Cardiac muscle cell (in vitro differentiated cells and primary cell): ENCODE data around the gene OSBP2. TPM values are rescaled to one million over a fixed set of nuclear protein-coding genes. Genes with fewer than 3 reads are reported as not detected.

Experiments used
- DNase-seq, 2 donors: peaks; one replicate each; pipeline versions ENCODE4 v3.0.0 to v3.0.0-alpha.2; 2010 to 2017; ENCODE audit warnings: low read depth in 1 of 2, low spot score in 1 of 2
- H3K27ac ChIP-seq: fragments of 200-600 bp; sonication (generic); 2 replicates; pipeline ENCODE4 v1.5.1; 2016
- H3K27me3 ChIP-seq: fragments of 200-600 bp; sonication (generic); 2 replicates; pipeline ENCODE4 v1.6.0; 2016; ENCODE audit warnings: control low read depth
- H3K36me3 ChIP-seq: fragments of 200-600 bp; sonication (generic); 2 replicates; pipeline ENCODE4 v1.5.1; 2016; ENCODE audit warnings: control low read depth
- H3K4me1 ChIP-seq: fragments of 200-600 bp; sonication (generic); 2 replicates; pipeline ENCODE4 v1.8.1; 2017; ENCODE audit warnings: low read depth, mild to moderate bottlenecking, mixed run types
- H3K4me3 ChIP-seq: fragments of 200-600 bp; sonication (generic); 2 replicates; pipeline ENCODE4 v1.5.1; 2016; ENCODE audit warnings: mild to moderate bottlenecking
- H3K9me3 ChIP-seq: fragments of 200-600 bp; sonication (generic); 2 replicates; pipeline ENCODE4 v1.5.1; 2017; ENCODE audit warnings: low read depth, mild to moderate bottlenecking, control low read depth
- CTCF ChIP-seq: IDR thresholded peaks from 2 replicates; pipeline ENCODE4 v1.5.1; 2012; ENCODE audit warnings: low read depth, mild to moderate bottlenecking, low read length
- polyA plus RNA-seq: library from polyadenylated mRNA; unstranded; fragments of >200 nt; fragmentation: Nextera tagmentation; extraction: Ambion mirVana; gene quantifications from 2 replicates; pipeline ENCODE4 v1.2.1, GENCODE V29; 2016
- total RNA-seq: library from RNA; depleted of rRNA; stranded (reverse); fragments of >200 nt; gene quantifications from 2 replicates; pipeline ENCODE4 v1.2.3, GENCODE V29; 2016

Gene OSBP2
- total and polyA plus RNA-seq, 2 experiments from 2014 or later, result 19.4 to 32.5 TPM

DNA sequence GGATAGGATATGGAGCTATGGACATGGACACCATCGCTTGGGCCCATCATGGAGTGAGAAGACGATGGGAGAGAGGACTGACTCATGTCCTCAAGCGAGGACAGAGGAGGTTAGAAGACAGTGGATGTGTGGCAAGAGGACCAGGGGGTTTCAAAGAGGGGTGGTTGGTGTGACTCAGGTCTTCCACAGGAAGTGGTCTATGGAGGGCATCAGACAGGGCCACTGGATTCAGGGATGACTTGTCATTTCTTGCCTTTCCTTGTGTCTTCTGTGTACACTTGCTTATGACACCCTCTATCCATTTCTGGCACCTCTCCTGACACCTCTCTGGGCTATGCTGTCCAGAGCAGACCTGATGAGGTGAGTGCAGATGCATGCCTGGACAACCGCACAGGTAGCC, 115.4 kb downstream of the OSBP2 start:
- Histone ChIP-seq H3K36me3 (no peaks in the 10 kb centered on the region), H3K27ac (no peak overlapping the region), H3K9me3 (no peaks in the 10 kb centered on the region), H3K4me1 (no peaks in the 10 kb centered on the region), H3K27me3 (peaks cover 7% of the 10 kb centered on the region), H3K4me3 (no peak overlapping the region)
- TF ChIP-seq CTCF, result no peak
- no peak for DNase-seq

- peaks cover 6% of the 10 kb centered on the region for H3K4me1 ChIP-seq
- H3K4me3 ChIP-seq, result no peak overlapping the region
- DNase-seq, result no peak
- TF ChIP-seq CTCF, result no peak
- no peak overlapping the region for H3K27ac ChIP-seq
- H3K36me3 ChIP-seq, result no peaks in the 10 kb centered on the region
- H3K27me3 ChIP-seq, result peaks cover 7% of the 10 kb centered on the region
- H3K9me3 ChIP-seq, result no peaks in the 10 kb centered on the region
Observed at GRCh38 chr22:30813936-30814335, 119.3 kb downstream of the OSBP2 start.

- Histone ChIP-seq H3K36me3 (no peaks in the 10 kb centered on the region), H3K4me1 (peaks cover 6% of the 10 kb centered on the region), H3K4me3 (no peak overlapping the region), H3K27ac (no peak overlapping the region), H3K27me3 (peaks cover 29% of the 10 kb centered on the region), H3K9me3 (no peaks in the 10 kb centered on the region)
- TF ChIP-seq CTCF, result no peak
- DNase-seq, result no peak
Observed at GRCh38 chr22:30816413-30816812, 121.7 kb downstream of the OSBP2 start.

DNA sequence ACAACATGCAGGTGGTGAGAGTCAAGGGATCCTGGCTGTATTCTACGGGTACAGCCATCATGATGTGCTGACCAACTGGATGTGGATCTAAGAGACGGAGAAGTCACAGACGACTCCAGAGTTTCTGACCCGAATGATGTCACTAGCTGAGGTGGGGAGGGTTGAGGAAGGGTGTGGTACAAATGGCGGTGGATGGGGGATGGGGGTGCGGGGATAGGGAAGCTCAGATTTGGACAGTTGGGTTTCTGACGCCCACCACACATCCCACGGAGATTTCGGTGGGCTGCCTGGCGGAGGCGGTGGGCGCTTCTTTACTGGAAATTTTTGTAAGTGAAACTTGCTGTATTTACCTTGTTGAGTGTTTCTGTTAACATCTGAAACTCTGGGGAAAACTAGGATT, 126.7 kb downstream of the OSBP2 start:
- no peak for DNase-seq
- H3K4me1 ChIP-seq, result peaks cover 6% of the 10 kb centered on the region
- peaks cover 67% of the 10 kb centered on the region for H3K27me3 ChIP-seq
- no peaks in the 10 kb centered on the region for H3K36me3 ChIP-seq
- no peaks in the 10 kb centered on the region for H3K9me3 ChIP-seq
- no peak overlapping the region for H3K27ac ChIP-seq
- TF ChIP-seq CTCF, result no peak
- H3K4me3 ChIP-seq, result no peak overlapping the region

GRCh38 chr22:30821863-30822215, 127.2 kb downstream of the OSBP2 start:
- peak overlapping the region; percentile 19 for H3K4me3 ChIP-seq
- peaks cover 5% of the 10 kb centered on the region for H3K4me1 ChIP-seq
- H3K27ac ChIP-seq, result no peak overlapping the region
- H3K27me3 ChIP-seq, result peaks cover 67% of the 10 kb centered on the region
- H3K36me3 ChIP-seq, result no peaks in the 10 kb centered on the region
- no peak for DNase-seq
- H3K9me3 ChIP-seq, result no peaks in the 10 kb centered on the region
- TF ChIP-seq CTCF, result no peak
